ENCODE data around the gene LAMC2.
A peak's percentile ranks its signal among the peaks of the same experiment; 100 is the strongest.

The LAMC2 gene

DNA sequence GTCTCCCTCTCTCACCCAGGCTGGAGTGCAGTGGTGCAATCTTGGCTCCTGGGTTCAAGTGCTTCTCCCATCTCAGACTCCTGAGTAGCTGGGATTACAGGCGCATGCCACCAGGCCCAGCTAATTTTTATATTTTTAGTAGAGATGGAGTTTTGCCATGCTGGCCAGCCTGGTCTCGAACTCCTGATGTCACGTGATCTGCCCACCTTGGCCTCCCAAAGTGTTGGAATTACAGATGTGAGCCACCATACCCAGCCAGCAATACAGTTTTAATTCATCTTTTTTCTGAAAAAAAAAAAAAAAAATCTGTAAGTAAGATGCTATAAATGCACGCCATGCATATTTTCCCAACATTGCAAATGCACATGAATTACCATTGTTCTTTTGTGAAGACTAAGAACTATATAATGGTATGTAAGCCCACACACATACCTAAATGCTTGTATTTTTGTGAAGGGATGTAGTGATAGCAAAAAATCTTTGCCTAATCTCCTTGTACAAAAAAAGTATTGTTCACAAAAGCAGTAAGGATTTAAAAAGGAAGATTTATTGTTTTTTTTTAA is 8.0 kb downstream of the LAMC2 start:
- no peaks in the 10 kb centered on the region for H3K9me3 Mint-ChIP-seq (ENCODE audit: low read depth)
- peaks cover 16% of the 10 kb centered on the region for H3K4me1 Mint-ChIP-seq (ENCODE audit: low read depth)
- no peaks in the 10 kb centered on the region for H3K36me3 Mint-ChIP-seq
- no peak overlapping the region for H3K27ac Mint-ChIP-seq
- H3K27me3 Mint-ChIP-seq: peaks cover 12% of the 10 kb centered on the region
- H3K4me3 Mint-ChIP-seq: no peak overlapping the region

- Mint-ChIP-seq H3K4me3 (peak overlapping the region; percentile 42), H3K4me1 (ENCODE audit: low read depth) (peaks cover 16% of the 10 kb centered on the region), H3K36me3 (no peaks in the 10 kb centered on the region), H3K9me3 (ENCODE audit: low read depth) (no peaks in the 10 kb centered on the region), H3K27me3 (peaks cover 15% of the 10 kb centered on the region), H3K27ac (no peak overlapping the region)
Measured at GRCh38 chr1:183194527-183195141, 8.6 kb downstream of the LAMC2 start.

DNA sequence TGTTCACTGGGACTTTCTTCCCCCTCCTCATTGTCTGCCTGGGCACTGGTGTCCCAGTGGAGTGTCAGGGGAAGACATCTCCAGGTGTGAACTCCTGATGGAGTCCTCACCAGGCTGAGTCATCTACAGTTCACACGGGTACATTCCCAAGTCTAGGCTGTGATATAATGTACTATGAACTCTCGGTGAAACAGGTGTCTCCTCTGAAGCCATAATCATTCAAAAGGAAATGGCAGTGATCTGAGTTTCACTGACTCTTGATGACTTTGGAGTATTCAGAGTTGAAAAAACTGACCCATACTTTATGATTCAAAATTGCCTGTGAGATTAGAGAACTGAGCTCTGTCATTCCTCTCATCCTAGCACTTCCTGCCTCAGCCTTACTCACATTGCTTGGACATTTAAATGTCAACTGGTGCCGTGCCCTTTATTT is 9.1 kb downstream of the LAMC2 start:
- Mint-ChIP-seq H3K4me3 (peak overlapping the region; percentile 42), H3K36me3 (no peaks in the 10 kb centered on the region), H3K27me3 (peaks cover 15% of the 10 kb centered on the region), H3K4me1 (ENCODE audit: low read depth) (peaks cover 16% of the 10 kb centered on the region), H3K27ac (no peak overlapping the region), H3K9me3 (ENCODE audit: low read depth) (no peaks in the 10 kb centered on the region)

DNA sequence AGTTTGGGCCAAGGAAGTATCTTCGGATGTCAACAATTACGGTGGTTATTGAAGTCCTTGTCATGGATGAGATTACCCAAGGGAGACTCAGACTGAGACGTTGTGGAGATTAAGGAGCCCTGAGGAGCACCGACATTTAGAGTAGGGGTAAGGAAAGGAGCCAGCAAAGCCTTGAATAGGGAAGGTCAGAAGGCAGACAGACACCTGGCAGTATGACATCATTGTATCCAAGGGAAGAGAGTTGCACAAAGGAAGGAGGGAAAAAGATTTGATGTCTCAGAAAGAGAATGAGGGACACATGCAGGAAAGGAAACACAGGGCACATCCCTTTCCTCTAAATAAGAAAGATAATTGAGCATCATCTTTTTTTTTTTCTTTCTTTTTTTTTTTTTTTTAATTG is 11.7 kb downstream of the LAMC2 start:
- H3K27ac Mint-ChIP-seq: no peak overlapping the region
- H3K4me3 Mint-ChIP-seq: no peak overlapping the region
- H3K9me3 Mint-ChIP-seq (ENCODE audit: low read depth): no peaks in the 10 kb centered on the region
- no peaks in the 10 kb centered on the region for H3K36me3 Mint-ChIP-seq
- peaks cover 20% of the 10 kb centered on the region for H3K4me1 Mint-ChIP-seq (ENCODE audit: low read depth)
- H3K27me3 Mint-ChIP-seq: peaks cover 11% of the 10 kb centered on the region

DNA sequence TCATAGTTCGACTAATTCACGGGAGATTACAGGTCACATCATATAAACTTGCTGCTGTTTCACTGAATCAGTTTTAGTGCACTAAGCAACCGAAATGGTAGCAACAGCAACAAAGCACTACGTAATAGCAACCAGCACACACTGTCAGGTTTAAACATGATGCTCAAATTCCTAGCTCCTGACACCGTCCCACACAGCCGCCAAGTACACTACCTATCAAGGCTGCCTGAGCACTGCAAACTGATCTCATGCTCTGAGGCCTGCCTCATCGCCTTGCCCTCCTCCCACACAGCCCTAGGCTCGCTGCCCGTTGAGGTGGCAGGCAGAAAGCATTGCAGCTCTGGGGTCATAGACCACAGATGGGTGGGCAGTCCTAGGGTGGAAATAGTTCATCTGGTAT is 12.4 kb downstream of the LAMC2 start:
- H3K4me3 Mint-ChIP-seq: no peak overlapping the region
- peaks cover 11% of the 10 kb centered on the region for H3K27me3 Mint-ChIP-seq
- no peak overlapping the region for H3K27ac Mint-ChIP-seq
- H3K9me3 Mint-ChIP-seq (ENCODE audit: low read depth): no peaks in the 10 kb centered on the region
- H3K4me1 Mint-ChIP-seq (ENCODE audit: low read depth): peaks cover 21% of the 10 kb centered on the region
- H3K36me3 Mint-ChIP-seq: no peaks in the 10 kb centered on the region

DNA sequence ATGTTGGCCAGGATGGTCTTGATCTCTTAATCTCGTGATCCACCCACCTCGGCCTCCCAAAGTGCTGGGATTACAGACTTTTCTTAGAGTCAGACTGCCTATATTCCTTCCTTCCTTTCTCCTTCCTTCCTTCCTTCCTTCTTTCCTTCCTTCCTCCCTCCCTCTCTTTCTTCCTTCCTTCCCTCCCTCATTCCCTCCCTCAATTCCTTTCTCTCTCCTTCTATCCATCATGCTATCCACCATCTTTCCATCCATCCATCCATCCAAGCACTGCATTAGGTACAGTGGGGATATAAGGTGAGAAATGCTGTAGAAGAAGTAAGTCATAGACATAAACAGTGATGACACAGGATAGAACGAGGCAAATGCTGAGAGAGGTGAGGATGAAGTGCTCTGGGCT is 13.2 kb downstream of the LAMC2 start:
- H3K4me1 Mint-ChIP-seq (ENCODE audit: low read depth): peaks cover 18% of the 10 kb centered on the region
- no peak overlapping the region for H3K27ac Mint-ChIP-seq
- no peaks in the 10 kb centered on the region for H3K36me3 Mint-ChIP-seq
- no peak overlapping the region for H3K4me3 Mint-ChIP-seq
- no peaks in the 10 kb centered on the region for H3K9me3 Mint-ChIP-seq (ENCODE audit: low read depth)
- peaks cover 11% of the 10 kb centered on the region for H3K27me3 Mint-ChIP-seq

GRCh38 chr1:183200451-183200850 is 14.4 kb downstream of the LAMC2 start:
- Mint-ChIP-seq H3K9me3 (ENCODE audit: low read depth) (no peaks in the 10 kb centered on the region), H3K4me3 (no peak overlapping the region), H3K27ac (no peak overlapping the region), H3K27me3 (peaks cover 11% of the 10 kb centered on the region), H3K36me3 (no peaks in the 10 kb centered on the region), H3K4me1 (ENCODE audit: low read depth) (peaks cover 8% of the 10 kb centered on the region)

DNA sequence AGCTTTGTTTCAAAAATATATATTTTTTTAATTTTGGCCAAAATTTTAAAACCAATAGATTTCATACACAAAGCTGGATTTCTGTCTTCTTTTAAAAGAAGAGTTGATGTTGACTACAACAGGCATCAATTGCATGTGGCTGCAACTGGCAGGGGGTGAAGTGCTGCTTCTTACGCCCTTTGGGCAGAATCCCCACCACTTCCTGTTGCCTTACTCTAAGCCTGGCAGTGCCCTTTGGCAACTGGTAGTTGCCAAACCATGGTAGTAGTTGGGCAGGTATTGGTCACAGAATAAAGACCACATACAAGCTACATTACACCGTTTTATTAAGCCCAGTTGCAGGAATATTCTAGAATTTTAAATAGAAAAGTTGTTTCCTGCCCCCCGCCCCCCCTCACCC is 17.0 kb downstream of the LAMC2 start:
- no peak overlapping the region for H3K27ac Mint-ChIP-seq
- no peaks in the 10 kb centered on the region for H3K36me3 Mint-ChIP-seq
- H3K4me1 Mint-ChIP-seq (ENCODE audit: low read depth): peaks cover 5% of the 10 kb centered on the region
- H3K9me3 Mint-ChIP-seq (ENCODE audit: low read depth): no peaks in the 10 kb centered on the region
- peaks cover 5% of the 10 kb centered on the region for H3K27me3 Mint-ChIP-seq
- H3K4me3 Mint-ChIP-seq: no peak overlapping the region

GRCh38 chr1:183205196-183205781 is 19.2 kb downstream of the LAMC2 start:
- Mint-ChIP-seq H3K27me3 (no peaks in the 10 kb centered on the region), H3K9me3 (ENCODE audit: low read depth) (no peaks in the 10 kb centered on the region), H3K27ac (no peak overlapping the region), H3K36me3 (no peaks in the 10 kb centered on the region), H3K4me3 (no peak overlapping the region), H3K4me1 (ENCODE audit: low read depth) (peaks cover 5% of the 10 kb centered on the region)

DNA sequence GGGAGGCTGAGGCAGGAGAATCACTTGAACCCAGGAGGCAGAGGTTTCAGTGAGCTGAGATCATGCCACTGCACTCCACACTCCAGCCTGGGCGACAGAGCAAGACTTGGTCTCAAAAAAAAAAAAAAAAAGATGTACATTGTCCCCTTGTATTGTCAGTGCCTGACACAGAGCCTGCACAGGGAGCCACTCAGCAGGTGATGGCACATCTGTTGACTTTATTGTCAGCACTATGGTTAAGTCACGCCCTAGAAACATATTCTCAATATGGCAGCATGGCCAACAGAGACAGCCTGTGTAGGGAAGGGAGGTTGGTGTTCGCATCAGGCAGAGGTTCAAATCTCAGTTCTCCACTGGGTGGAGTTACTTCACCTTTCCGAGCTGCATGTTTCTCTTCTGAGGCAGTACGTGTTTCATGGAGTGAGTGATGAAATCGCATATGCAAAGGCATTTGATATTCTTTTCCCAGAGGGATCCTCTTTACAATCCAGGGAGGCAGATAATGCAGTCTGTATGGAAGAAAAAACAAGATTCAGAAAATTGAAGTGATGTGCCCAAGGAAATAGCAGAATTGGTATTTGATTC is 20.6 kb downstream of the LAMC2 start:
- no peaks in the 10 kb centered on the region for H3K27me3 Mint-ChIP-seq
- H3K36me3 Mint-ChIP-seq: no peaks in the 10 kb centered on the region
- peaks cover 5% of the 10 kb centered on the region for H3K4me1 Mint-ChIP-seq (ENCODE audit: low read depth)
- H3K4me3 Mint-ChIP-seq: no peak overlapping the region
- no peaks in the 10 kb centered on the region for H3K9me3 Mint-ChIP-seq (ENCODE audit: low read depth)
- no peak overlapping the region for H3K27ac Mint-ChIP-seq

- H3K27me3 Mint-ChIP-seq: peaks cover 6% of the 10 kb centered on the region
- H3K4me3 Mint-ChIP-seq: no peak overlapping the region
- no peaks in the 10 kb centered on the region for H3K4me1 Mint-ChIP-seq (ENCODE audit: low read depth)
- no peak overlapping the region for H3K27ac Mint-ChIP-seq
- H3K36me3 Mint-ChIP-seq: no peaks in the 10 kb centered on the region
- no peaks in the 10 kb centered on the region for H3K9me3 Mint-ChIP-seq (ENCODE audit: low read depth)
Measured at GRCh38 chr1:183209533-183210158, 23.6 kb downstream of the LAMC2 start.

DNA sequence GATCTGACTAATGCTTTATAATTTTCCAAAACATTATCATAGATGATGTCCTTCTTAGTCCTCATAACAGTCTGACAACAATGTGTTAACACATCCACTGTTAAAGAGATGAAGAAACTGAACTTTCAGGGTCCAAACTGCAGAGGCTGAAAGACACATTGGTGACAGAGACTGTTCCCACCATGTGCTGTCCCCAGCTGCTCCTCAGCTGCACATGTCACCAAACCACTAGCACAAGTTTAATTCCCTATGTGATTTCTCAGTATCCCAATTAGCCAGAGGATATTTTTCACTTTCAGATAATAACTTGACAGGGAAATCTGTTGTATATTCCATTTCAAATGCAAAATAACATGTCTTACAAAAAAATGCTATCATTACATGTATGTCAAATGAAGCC is 24.6 kb downstream of the LAMC2 start:
- no peak overlapping the region for H3K4me3 Mint-ChIP-seq
- H3K36me3 Mint-ChIP-seq: no peaks in the 10 kb centered on the region
- H3K9me3 Mint-ChIP-seq (ENCODE audit: low read depth): no peaks in the 10 kb centered on the region
- H3K4me1 Mint-ChIP-seq (ENCODE audit: low read depth): no peaks in the 10 kb centered on the region
- H3K27me3 Mint-ChIP-seq: peaks cover 6% of the 10 kb centered on the region
- H3K27ac Mint-ChIP-seq: no peak overlapping the region

DNA sequence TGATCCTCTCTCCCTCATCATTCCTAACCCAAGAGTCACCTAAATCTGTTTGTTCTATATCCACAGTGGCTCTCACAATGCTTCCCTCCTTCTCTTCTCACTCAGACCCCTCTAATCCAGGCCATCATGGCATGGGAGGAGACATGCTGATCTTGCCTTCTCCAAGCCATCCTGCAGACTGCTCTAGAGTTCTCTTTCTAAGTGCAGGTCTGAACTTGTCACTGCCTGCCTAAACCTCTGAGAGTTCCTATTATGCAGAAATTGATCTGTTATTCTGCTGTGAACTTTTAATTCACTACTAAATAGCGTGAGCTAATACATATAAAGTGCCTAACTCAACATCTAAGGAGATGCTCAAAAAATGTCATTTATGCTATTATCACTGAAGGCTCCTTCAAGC is 26.8 kb downstream of the LAMC2 start:
- H3K27me3 Mint-ChIP-seq: peaks cover 6% of the 10 kb centered on the region
- no peaks in the 10 kb centered on the region for H3K9me3 Mint-ChIP-seq (ENCODE audit: low read depth)
- H3K4me3 Mint-ChIP-seq: no peak overlapping the region
- H3K36me3 Mint-ChIP-seq: no peaks in the 10 kb centered on the region
- H3K27ac Mint-ChIP-seq: no peak overlapping the region
- H3K4me1 Mint-ChIP-seq (ENCODE audit: low read depth): peaks cover 6% of the 10 kb centered on the region

DNA sequence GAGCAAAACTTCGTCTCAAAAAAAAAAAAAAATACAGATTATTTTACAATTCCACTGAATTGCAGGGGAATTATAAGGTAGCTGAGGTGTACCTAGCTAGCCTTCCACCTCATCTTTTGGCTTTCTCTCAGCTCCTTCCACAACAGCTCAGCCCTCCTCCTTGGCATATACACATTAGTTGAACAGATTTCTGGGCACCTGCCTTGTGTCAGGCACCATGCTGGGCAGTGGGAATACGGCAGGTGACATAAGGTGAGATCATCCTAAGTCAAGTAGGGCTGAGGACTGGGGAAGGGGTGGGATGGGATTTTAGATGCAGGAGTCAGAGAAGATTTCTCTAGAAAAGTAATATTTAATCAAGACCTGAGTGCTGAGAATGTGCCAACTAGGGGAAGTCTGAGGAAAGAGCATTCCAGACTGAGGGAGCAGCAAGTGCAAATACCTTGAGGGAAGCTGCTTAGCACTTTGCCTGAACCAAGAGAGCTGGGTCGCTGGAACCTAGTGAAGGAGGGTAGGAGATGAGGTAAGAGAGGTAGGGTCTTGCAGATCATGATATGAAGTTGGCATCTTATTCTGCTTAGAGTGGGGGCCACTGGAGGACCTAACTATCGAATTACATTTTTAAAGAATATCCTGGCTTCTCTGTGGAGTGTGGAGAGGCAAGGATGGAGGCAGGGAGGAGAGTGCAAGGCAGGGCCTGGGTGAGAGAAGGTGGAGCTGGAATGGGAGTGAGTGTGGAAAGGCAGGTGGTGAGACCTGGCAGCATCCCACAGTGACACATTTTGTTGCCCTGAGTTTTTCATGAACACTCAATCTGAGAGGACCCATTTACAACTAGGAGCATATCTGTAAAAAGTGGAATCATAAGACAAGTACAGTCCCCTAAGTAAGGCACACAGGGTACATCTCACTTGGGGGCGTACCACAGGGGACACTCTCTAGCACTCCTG is 28.2 kb downstream of the LAMC2 start:
- Mint-ChIP-seq H3K9me3 (ENCODE audit: low read depth) (no peaks in the 10 kb centered on the region), H3K27ac (no peak overlapping the region), H3K4me1 (ENCODE audit: low read depth) (peaks cover 19% of the 10 kb centered on the region), H3K27me3 (peaks cover 6% of the 10 kb centered on the region), H3K4me3 (no peak overlapping the region), H3K36me3 (no peaks in the 10 kb centered on the region)

Data from activated naive CD8-positive, alpha-beta T cell (primary cell).